GM12878 (cell line): ENCODE results near the gene ACOT13. TPM values are rescaled to one million over a fixed set of nuclear protein-coding genes. Genes with fewer than 3 reads are reported as not detected.

ENCODE experiments used
- BCLAF1 ChIP-seq: fragments of 450-650 bp; IDR thresholded peaks from 2 replicates; pipeline ENCODE4 v1.6.1; 2017; ENCODE audit warnings: antibody characterized with exemption, mild to moderate bottlenecking, moderate library complexity
- BMI1 ChIP-seq: fragments of 450-650 bp; IDR thresholded peaks from 2 replicates; pipeline ENCODE4 v1.6.1; 2016; ENCODE audit warnings: mild to moderate bottlenecking, moderate library complexity, borderline replicate concordance
- CTCF ChIP-seq, 3 experiments: IDR thresholded peaks in 2 of 3; conservative IDR thresholded peaks in 1 of 3; 2 replicates each; pipeline ENCODE4 v1.5.1; 2011; ENCODE audit warnings: low read depth in 3 of 3, low read length in 3 of 3, mild to moderate bottlenecking in 3 of 3, control low read depth in 2 of 3, moderate library complexity in 2 of 3, inconsistent platforms in 1 of 3, mixed read lengths in 1 of 3; ENCODE audit not compliant: control insufficient read depth in 2 of 3, insufficient read depth in 1 of 3; ENCODE audit errors: extremely low read depth in 1 of 3
- EZH2 ChIP-seq: IDR thresholded peaks from 2 replicates; pipeline ENCODE4 v1.6.1; 2012; ENCODE audit warnings: low read depth, mild to moderate bottlenecking, control low read depth, inconsistent platforms, low read length, borderline replicate concordance; ENCODE audit not compliant: control insufficient read depth
- HDGF ChIP-seq: fragments of 450-650 bp; IDR thresholded peaks from 2 replicates; pipeline ENCODE4 v1.6.1; 2016; ENCODE audit warnings: antibody characterized with exemption
- IKZF2 ChIP-seq, 2 experiments: fragments of 450-650 bp; IDR thresholded peaks; 2 replicates each; pipeline ENCODE4 v1.6.1; 2017; ENCODE audit warnings: mild to moderate bottlenecking in 2 of 2, moderate library complexity in 2 of 2
- KLF5 ChIP-seq: fragments of 450-650 bp; IDR thresholded peaks from 2 replicates; pipeline ENCODE4 v1.6.1; 2014; ENCODE audit warnings: mild to moderate bottlenecking; ENCODE audit not compliant: partially characterized antibody
- LARP7 ChIP-seq: fragments of 450-650 bp; IDR thresholded peaks from 2 replicates; pipeline ENCODE4 v1.6.1; 2017; ENCODE audit warnings: mild to moderate bottlenecking
- NFIC ChIP-seq: IDR thresholded peaks from 2 replicates; pipeline ENCODE4 v1.6.1; 2012; ENCODE audit warnings: low read depth, mild to moderate bottlenecking, inconsistent platforms, low read length, moderate library complexity
- NFYA ChIP-seq: IDR thresholded peaks from 2 replicates; pipeline ENCODE4 v1.6.1; 2011; ENCODE audit warnings: low read depth, mild to moderate bottlenecking, low read length, improper control_type of control experiment, borderline replicate concordance
- RUNX3 ChIP-seq: IDR thresholded peaks from 2 replicates; pipeline ENCODE4 v1.6.1; 2012; ENCODE audit warnings: low read length, inconsistent platforms
- SMAD1 ChIP-seq: fragments of 450-650 bp; IDR thresholded peaks from 2 replicates; pipeline ENCODE4 v1.6.1; 2018; ENCODE audit warnings: mild to moderate bottlenecking, low read depth; ENCODE audit not compliant: partially characterized antibody
- SMARCA5 ChIP-seq: fragments of 450-650 bp; IDR thresholded peaks from 2 replicates; pipeline ENCODE4 v1.6.1; 2017; ENCODE audit warnings: mild to moderate bottlenecking
- SPI1 ChIP-seq: IDR thresholded peaks from 2 replicates; pipeline ENCODE4 v1.6.1; 2011; ENCODE audit warnings: low read depth, mild to moderate bottlenecking, low read length, moderate library complexity, borderline replicate concordance; ENCODE audit not compliant: insufficient read depth
- STAT1 ChIP-seq: fragments of 450-650 bp; conservative IDR thresholded peaks from 2 replicates; pipeline ENCODE4 v1.6.1; 2014; ENCODE audit warnings: antibody characterized with exemption, mild to moderate bottlenecking
- SUPT20H ChIP-seq: IDR thresholded peaks from 2 replicates; pipeline ENCODE4 v1.6.1; 2011; ENCODE audit warnings: low read depth, mild to moderate bottlenecking, low read length, moderate library complexity, borderline replicate concordance; ENCODE audit not compliant: control insufficient read depth
- ZBED1 ChIP-seq: IDR thresholded peaks from 2 replicates; pipeline ENCODE4 v1.6.1; 2016; ENCODE audit warnings: borderline replicate concordance
- ZBTB33 ChIP-seq: fragments of 450-650 bp; IDR thresholded peaks from 2 replicates; pipeline ENCODE4 v1.6.1; 2017; ENCODE audit warnings: mild to moderate bottlenecking
- ZNF24 ChIP-seq: fragments of 450-650 bp; IDR thresholded peaks from 2 replicates; pipeline ENCODE4 v1.6.1; 2017; ENCODE audit warnings: antibody characterized with exemption, mild to moderate bottlenecking
- polyA plus RNA-seq, 11 experiments: library from polyadenylated mRNA; depleted of rRNA in 4 of 11; unstranded in 6 of 11; stranded (reverse) in 5 of 11; fragments of >200 nt; fragmentation: Nextera tagmentation in 4 of 11; fragmentation: Illumina TruSeq in 1 of 11; extraction: Ambion mirVana in 4 of 11; extraction: Trizol in 1 of 11; gene quantifications; 1 replicate in 1 of 11; 2 replicates in 10 of 11; pipeline versions ENCODE4 v1.2.1 to v1.2.3, GENCODE V29; 2011 to 2016; ENCODE audit warnings: inconsistent platforms in 2 of 11, missing spikeins in 2 of 11, low read depth in 1 of 11
- total RNA-seq, 4 experiments: library from RNA; depleted of rRNA in 3 of 4; stranded (reverse); fragments of >200 nt in 3 of 4; fragmentation: Illumina TruSeq in 1 of 4; extraction: Trizol in 1 of 4; gene quantifications; 2 replicates each; pipeline versions ENCODE4 v1.2.1 to v1.2.3, GENCODE V29; 2013 to 2021

The ACOT13 gene
- total and polyA plus RNA-seq, 10 of the 15 experiments (the other 5 are each of a cell fraction or from before 2014, with no cell fraction given), result 6.0 to 60.6 (median 36.6) TPM

- TF ChIP-seq LARP7, result no peak
- peak; percentile 79; the same call in 1 of the 2 replicates for TF ChIP-seq HDGF
- peak; percentile 78; the same call in 1 of the 2 replicates for TF ChIP-seq STAT1
- no peak for TF ChIP-seq NFYA
- TF ChIP-seq ZBED1, result no peak
- no peak for TF ChIP-seq ZBTB33
- TF ChIP-seq SPI1, result peak; percentile 70
- peak; percentile 93 for TF ChIP-seq SMAD1
- no peak for TF ChIP-seq EZH2
- no peak for TF ChIP-seq BMI1
- no peak for TF ChIP-seq CTCF (IDR thresholded peaks at IDR 0.05 in 2 of 3, conservative IDR thresholded peaks at IDR 0.05 in 1 of 3; ENCODE audit: control insufficient read depth in 2 of 3, extremely low read depth in 1 of 3, insufficient read depth in 1 of 3, low read depth in 3 of 3, low read length in 3 of 3)
- TF ChIP-seq IKZF2 (IDR thresholded peaks at IDR 0.05), result no peak; a peak in 1 of 4 replicates
- peak; percentile 100 for TF ChIP-seq KLF5
- TF ChIP-seq SMARCA5, result no peak; the same call in 1 of the 2 replicates
- TF ChIP-seq SUPT20H, result no peak
- no peak for TF ChIP-seq ZNF24
- peak; percentile 75 for TF ChIP-seq NFIC
- TF ChIP-seq RUNX3, result peak; percentile 29; the same call in 1 of the 2 replicates
- TF ChIP-seq BCLAF1, result peak; percentile 98
Measured at GRCh38 chr6:24720604-24721460, 54.0 kb downstream of the ACOT13 start (continued).
